Measurements from ENCODE around the gene IRF2BP2.

The IRF2BP2 gene

DNA sequence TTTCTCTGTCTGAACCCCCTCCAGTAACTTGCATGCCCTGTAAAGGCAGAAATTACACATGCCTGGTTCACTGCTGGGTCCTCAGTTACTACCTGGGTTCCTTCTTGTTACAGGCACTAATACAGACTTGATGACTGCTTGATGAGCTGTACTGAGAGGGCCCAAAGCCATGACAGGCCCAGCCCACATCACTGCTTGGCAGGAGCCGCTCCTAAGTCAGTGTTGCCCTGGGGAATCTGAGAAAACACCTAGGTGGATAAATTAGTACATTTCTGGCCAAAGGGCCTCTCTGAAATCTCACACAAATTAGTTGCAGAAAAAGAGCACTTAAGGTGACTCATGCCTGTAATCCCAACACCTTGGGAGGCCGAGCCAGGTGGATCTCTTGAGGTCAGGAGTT lies 37.8 kb upstream of the IRF2BP2 start:
- no peak overlapping the region for H2AFZ ChIP-seq
- no peaks in the 10 kb centered on the region for H3K9me3 ChIP-seq (ENCODE audit: control insufficient read depth, low read length)
- no peak overlapping the region for H3K4me3 ChIP-seq (ENCODE audit: low read depth, low read length)
- no peaks in the 10 kb centered on the region for H3K36me3 ChIP-seq (ENCODE audit: control insufficient read depth, insufficient read depth, low read length)
- no peaks in the 10 kb centered on the region for H3K79me2 ChIP-seq
- H3K4me1 ChIP-seq: no peaks in the 10 kb centered on the region
- H3K27ac ChIP-seq: no peak overlapping the region
- no peak overlapping the region for H3K9ac ChIP-seq
- H3K4me2 ChIP-seq (ENCODE audit: low read length): no peak overlapping the region
- TF ChIP-seq, protein P1, sequence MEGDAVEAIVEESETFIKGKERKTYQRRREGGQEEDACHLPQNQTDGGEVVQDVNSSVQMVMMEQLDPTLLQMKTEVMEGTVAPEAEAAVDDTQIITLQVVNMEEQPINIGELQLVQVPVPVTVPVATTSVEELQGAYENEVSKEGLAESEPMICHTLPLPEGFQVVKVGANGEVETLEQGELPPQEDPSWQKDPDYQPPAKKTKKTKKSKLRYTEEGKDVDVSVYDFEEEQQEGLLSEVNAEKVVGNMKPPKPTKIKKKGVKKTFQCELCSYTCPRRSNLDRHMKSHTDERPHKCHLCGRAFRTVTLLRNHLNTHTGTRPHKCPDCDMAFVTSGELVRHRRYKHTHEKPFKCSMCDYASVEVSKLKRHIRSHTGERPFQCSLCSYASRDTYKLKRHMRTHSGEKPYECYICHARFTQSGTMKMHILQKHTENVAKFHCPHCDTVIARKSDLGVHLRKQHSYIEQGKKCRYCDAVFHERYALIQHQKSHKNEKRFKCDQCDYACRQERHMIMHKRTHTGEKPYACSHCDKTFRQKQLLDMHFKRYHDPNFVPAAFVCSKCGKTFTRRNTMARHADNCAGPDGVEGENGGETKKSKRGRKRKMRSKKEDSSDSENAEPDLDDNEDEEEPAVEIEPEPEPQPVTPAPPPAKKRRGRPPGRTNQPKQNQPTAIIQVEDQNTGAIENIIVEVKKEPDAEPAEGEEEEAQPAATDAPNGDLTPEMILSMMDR (IDR thresholded peaks at IDR 0.05): no peak
- no peaks in the 10 kb centered on the region for H3K27me3 ChIP-seq (ENCODE audit: control insufficient read depth, insufficient read depth, low read length)

- TF ChIP-seq, protein P1 (IDR thresholded peaks at IDR 0.05): no peak
Observed at GRCh38 chr1:234647245-234647644, 37.3 kb upstream of the IRF2BP2 start.

GRCh38 chr1:234645964-234646363 lies 36.0 kb upstream of the IRF2BP2 start:
- Histone ChIP-seq H3K36me3 (ENCODE audit: control insufficient read depth, insufficient read depth, low read length) (no peaks in the 10 kb centered on the region), H3K9me3 (ENCODE audit: control insufficient read depth, low read length) (no peaks in the 10 kb centered on the region), H3K79me2 (no peaks in the 10 kb centered on the region), H3K4me2 (ENCODE audit: low read length) (no peak overlapping the region), H2AFZ (no peak overlapping the region), H3K27me3 (ENCODE audit: control insufficient read depth, insufficient read depth, low read length) (no peaks in the 10 kb centered on the region), H3K27ac (no peak overlapping the region), H3K9ac (no peak overlapping the region), H3K4me1 (no peaks in the 10 kb centered on the region), H3K4me3 (ENCODE audit: low read depth, low read length) (no peak overlapping the region)
- TF ChIP-seq, protein P1 (IDR thresholded peaks at IDR 0.05): no peak

More at GRCh38 chr1:234647245-234647644, 37.3 kb upstream of the IRF2BP2 start:
- Histone ChIP-seq H3K4me3 (ENCODE audit: low read depth, low read length) (no peak overlapping the region), H3K4me1 (no peaks in the 10 kb centered on the region), H3K36me3 (ENCODE audit: control insufficient read depth, insufficient read depth, low read length) (no peaks in the 10 kb centered on the region), H3K9ac (no peak overlapping the region), H3K27me3 (ENCODE audit: control insufficient read depth, insufficient read depth, low read length) (no peaks in the 10 kb centered on the region), H2AFZ (no peak overlapping the region), H3K9me3 (ENCODE audit: control insufficient read depth, low read length) (no peaks in the 10 kb centered on the region), H3K79me2 (no peaks in the 10 kb centered on the region), H3K4me2 (ENCODE audit: low read length) (no peak overlapping the region), H3K27ac (no peak overlapping the region)

DNA sequence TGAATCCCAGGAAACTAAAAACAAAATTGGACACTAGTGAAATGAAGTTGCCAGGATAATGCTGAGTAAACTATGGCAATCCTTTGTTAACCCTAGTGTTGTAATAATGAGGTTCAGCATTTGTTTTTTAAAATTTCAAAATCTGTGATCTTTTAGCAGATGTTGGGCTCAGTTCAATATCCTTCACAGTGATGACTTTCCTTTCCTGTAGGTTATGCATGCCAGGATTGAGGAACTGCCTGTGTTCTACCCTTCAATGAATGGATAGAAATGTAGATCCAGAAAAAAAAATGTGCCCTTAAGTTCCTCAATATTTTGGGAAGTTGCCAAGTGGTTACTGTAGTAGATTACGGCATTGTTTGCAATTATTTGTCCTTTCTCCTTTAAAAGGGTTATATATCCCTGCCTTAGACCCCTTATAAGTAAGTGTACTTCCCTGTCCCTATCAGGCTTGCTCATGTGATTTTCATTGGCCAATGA lies 35.5 kb upstream of the IRF2BP2 start:
- H3K9me3 ChIP-seq (ENCODE audit: control insufficient read depth, low read length): no peaks in the 10 kb centered on the region
- no peaks in the 10 kb centered on the region for H3K4me1 ChIP-seq
- no peak overlapping the region for H3K4me3 ChIP-seq (ENCODE audit: low read depth, low read length)
- no peaks in the 10 kb centered on the region for H3K36me3 ChIP-seq (ENCODE audit: control insufficient read depth, insufficient read depth, low read length)
- no peaks in the 10 kb centered on the region for H3K79me2 ChIP-seq
- no peak overlapping the region for H3K9ac ChIP-seq
- H3K27me3 ChIP-seq (ENCODE audit: control insufficient read depth, insufficient read depth, low read length): no peaks in the 10 kb centered on the region
- no peak overlapping the region for H2AFZ ChIP-seq
- H3K4me2 ChIP-seq (ENCODE audit: low read length): no peak overlapping the region
- no peak overlapping the region for H3K27ac ChIP-seq
- TF ChIP-seq, protein P1 (IDR thresholded peaks at IDR 0.05): no peak

DNA sequence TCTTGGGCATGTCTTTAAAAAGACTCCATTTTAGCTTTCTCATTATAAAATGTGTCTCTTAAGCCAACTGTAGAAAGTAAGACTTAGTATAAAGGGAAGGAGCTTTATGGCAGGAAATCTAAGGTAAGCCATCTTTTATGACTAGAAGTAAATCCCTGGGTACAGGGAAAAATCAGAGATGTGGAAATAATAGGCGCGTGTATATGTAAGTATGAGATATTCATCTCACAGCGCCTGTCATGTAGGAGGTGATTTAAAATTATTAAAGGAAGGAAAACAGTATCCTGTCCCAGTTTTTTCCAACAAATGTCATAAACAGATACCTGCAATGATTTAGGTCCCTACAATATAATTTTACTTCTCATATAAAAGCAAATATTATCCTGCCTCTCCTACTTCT lies 35.0 kb upstream of the IRF2BP2 start:
- Histone ChIP-seq H3K9ac (no peak overlapping the region), H3K36me3 (ENCODE audit: control insufficient read depth, insufficient read depth, low read length) (no peaks in the 10 kb centered on the region), H3K27me3 (ENCODE audit: control insufficient read depth, insufficient read depth, low read length) (no peaks in the 10 kb centered on the region), H3K4me2 (ENCODE audit: low read length) (no peak overlapping the region), H3K79me2 (no peaks in the 10 kb centered on the region), H3K9me3 (ENCODE audit: control insufficient read depth, low read length) (no peaks in the 10 kb centered on the region), H3K4me3 (ENCODE audit: low read depth, low read length) (no peak overlapping the region), H3K4me1 (no peaks in the 10 kb centered on the region), H2AFZ (no peak overlapping the region), H3K27ac (no peak overlapping the region)
- TF ChIP-seq, protein P1 (IDR thresholded peaks at IDR 0.05): no peak
